Esophagus squamous epithelium (tissue), 5 donors: Measurements from ENCODE around the gene KCNH4. TPM values are rescaled to one million over a fixed set of nuclear protein-coding genes. Genes with fewer than 3 reads are reported as not detected.

Experiments used
- DNase-seq: peaks from one replicate; lab custom pipeline; 2025; lab: John Stamatoyannopoulos, UW
- H3K27ac ChIP-seq, 4 donors: fragments of 200-600 bp; sonication (generic); one replicate each; pipeline ENCODE4 v1.5.1; 2016 to 2019; ENCODE audit warnings: mild to moderate bottlenecking in 1 of 4
- H3K27me3 ChIP-seq, 4 donors: fragments of 200-600 bp; sonication (generic); 1 replicate in 3 of 4; 2 replicates in 1 of 4; pipeline versions ENCODE4 v1.5.1 to v1.6.0; 2017 to 2021; ENCODE audit warnings: antibody characterized with exemption in 1 of 4
- H3K36me3 ChIP-seq, 3 donors: fragments of 200-600 bp; sonication (generic); one replicate each; pipeline ENCODE4 v1.5.1; 2016 to 2019
- H3K4me1 ChIP-seq, 3 donors: fragments of 200-600 bp; sonication (generic); one replicate each; pipeline ENCODE4 v1.5.1; 2017 to 2019
- H3K4me3 ChIP-seq, 4 donors: fragments of 200-600 bp; sonication (generic); 1 replicate in 3 of 4; 2 replicates in 1 of 4; pipeline ENCODE4 v1.5.1; 2016 to 2019; ENCODE audit warnings: mild to moderate bottlenecking in 2 of 4, moderate library complexity in 1 of 4
- H3K9me3 ChIP-seq, 3 donors: fragments of 200-600 bp; sonication (generic); one replicate each; pipeline ENCODE4 v1.5.1; 2016 to 2019
- POLR2A ChIP-seq, 4 donors: fragments of 450-650 bp; IDR thresholded peaks; one replicate each; pipeline ENCODE4 v1.6.1; 2017; ENCODE audit warnings: antibody characterized with exemption in 4 of 4, mild to moderate bottlenecking in 4 of 4, moderate library complexity in 3 of 4
- WGBS, 2 donors: methylation state at CpG; one replicate each; pipeline ENCODE4 v1.1.5; 2018; 5-methylcytosine and 5-hydroxymethylcytosine counted together
- intact Hi-C: fragments of 100-400 bp; cut with DNase I; formaldehyde crosslinking; loops from one replicate; pipeline ENCODE4 v1.15.0; 2022
- total RNA-seq, 4 donors: library from RNA; depleted of rRNA; stranded (reverse); fragments of >200 nt; gene quantifications; one replicate each; pipeline ENCODE4 v1.1.0, GENCODE V29; 2016
- TF ChIP-seq, protein P1 (sequence below), 6 experiments: fragments of 450-650 bp in 4 of 6; fragments of 200-600 bp in 2 of 6; sonication (generic) in 2 of 6; IDR thresholded peaks; one replicate each; pipeline ENCODE4 v1.5.1; 2016 to 2019; ENCODE audit warnings: antibody characterized with exemption in 6 of 6, mild to moderate bottlenecking in 4 of 6, moderate library complexity in 4 of 6
- donor health status: DM: yes; HTN: yes; CAD: no.

Gene KCNH4
- total RNA-seq, 4 donors from 2014 or later, result under 0.01 to 0.09 TPM; not detected in 2

- DNase-seq, result no peak
- intact Hi-C loops, result no loop called here
- peaks cover 10 to 26% (median 19%) of the 10 kb centered on the region in 3 donors for H3K4me1 ChIP-seq
- 75 to 86% methylated on average over 2 of the region's 2 CpGs for WGBS, 2 donors
- no peaks in the 10 kb centered on the region for H3K9me3 ChIP-seq
- no peaks in the 10 kb centered on the region for H3K36me3 ChIP-seq
- H3K27me3 ChIP-seq, result peaks cover 0 to 37% (median 6%) of the 10 kb centered on the region in 4 donors
- H3K27ac ChIP-seq, result no peak overlapping the region
- TF ChIP-seq POLR2A (IDR thresholded peaks at IDR 0.05), result no peak
- TF ChIP-seq, protein P1, sequence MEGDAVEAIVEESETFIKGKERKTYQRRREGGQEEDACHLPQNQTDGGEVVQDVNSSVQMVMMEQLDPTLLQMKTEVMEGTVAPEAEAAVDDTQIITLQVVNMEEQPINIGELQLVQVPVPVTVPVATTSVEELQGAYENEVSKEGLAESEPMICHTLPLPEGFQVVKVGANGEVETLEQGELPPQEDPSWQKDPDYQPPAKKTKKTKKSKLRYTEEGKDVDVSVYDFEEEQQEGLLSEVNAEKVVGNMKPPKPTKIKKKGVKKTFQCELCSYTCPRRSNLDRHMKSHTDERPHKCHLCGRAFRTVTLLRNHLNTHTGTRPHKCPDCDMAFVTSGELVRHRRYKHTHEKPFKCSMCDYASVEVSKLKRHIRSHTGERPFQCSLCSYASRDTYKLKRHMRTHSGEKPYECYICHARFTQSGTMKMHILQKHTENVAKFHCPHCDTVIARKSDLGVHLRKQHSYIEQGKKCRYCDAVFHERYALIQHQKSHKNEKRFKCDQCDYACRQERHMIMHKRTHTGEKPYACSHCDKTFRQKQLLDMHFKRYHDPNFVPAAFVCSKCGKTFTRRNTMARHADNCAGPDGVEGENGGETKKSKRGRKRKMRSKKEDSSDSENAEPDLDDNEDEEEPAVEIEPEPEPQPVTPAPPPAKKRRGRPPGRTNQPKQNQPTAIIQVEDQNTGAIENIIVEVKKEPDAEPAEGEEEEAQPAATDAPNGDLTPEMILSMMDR (IDR thresholded peaks at IDR 0.05), result no peak
- no peak overlapping the region for H3K4me3 ChIP-seq
These were observed 3.3 kb downstream of the KCNH4 start for GRCh38 chr17:42177684-42178083.

GRCh38 chr17:42174126-42174783 is 6.7 kb downstream of the KCNH4 start:
- TF ChIP-seq, protein P1 (IDR thresholded peaks at IDR 0.05), result no peak
- no peak for TF ChIP-seq POLR2A (IDR thresholded peaks at IDR 0.05)
- no peak overlapping the region for H3K27ac ChIP-seq
- peaks cover 0 to 3% (median 0%) of the 10 kb centered on the region in 4 donors for H3K27me3 ChIP-seq
- H3K4me3 ChIP-seq, result no peak overlapping the region
- no peaks in the 10 kb centered on the region for H3K36me3 ChIP-seq
- 54 to 64% methylated on average over 12 to 13 of the region's 14 CpGs for WGBS, 2 donors
- H3K4me1 ChIP-seq, result peaks cover 0 to 16% (median 0%) of the 10 kb centered on the region in 3 donors
- intact Hi-C loops, result no loop called here
- DNase-seq, result no peak
- H3K9me3 ChIP-seq, result no peaks in the 10 kb centered on the region

DNA sequence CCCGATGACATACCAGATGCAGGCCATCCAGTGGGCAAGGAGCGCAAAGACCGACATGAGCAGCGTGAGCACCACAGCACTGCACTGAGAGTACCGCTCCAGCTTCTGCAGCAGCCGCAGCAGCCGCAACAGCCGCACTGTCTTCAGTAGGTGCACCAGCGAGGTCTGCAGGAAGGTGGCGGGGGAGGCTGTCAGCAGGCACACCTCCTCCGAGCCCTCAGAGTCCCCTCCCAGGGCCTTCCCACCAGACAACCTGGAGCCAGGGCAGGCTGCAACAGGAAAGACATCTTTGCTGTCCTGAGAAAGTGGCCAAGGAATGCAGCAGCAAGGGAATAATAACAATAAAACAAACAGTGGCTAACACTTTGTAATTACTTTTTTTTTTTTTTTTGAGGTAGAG is 9.1 kb downstream of the KCNH4 start:
- no peak overlapping the region for H3K27ac ChIP-seq
- TF ChIP-seq, protein P1 (IDR thresholded peaks at IDR 0.05), result peak in 1 of 6 experiments; percentile 24
- TF ChIP-seq POLR2A (IDR thresholded peaks at IDR 0.05), result no peak
- DNase-seq, result no peak
- no peaks in the 10 kb centered on the region for H3K9me3 ChIP-seq
- no peak overlapping the region for H3K4me3 ChIP-seq
- intact Hi-C loops, result no loop called here
- H3K27me3 ChIP-seq, result no peaks in the 10 kb centered on the region
- H3K36me3 ChIP-seq, result no peaks in the 10 kb centered on the region
- peaks cover 0 to 10% (median 0%) of the 10 kb centered on the region in 3 donors for H3K4me1 ChIP-seq
- WGBS, 2 donors, result 53 to 67% methylated on average over 2 to 4 of the region's 11 CpGs

DNA sequence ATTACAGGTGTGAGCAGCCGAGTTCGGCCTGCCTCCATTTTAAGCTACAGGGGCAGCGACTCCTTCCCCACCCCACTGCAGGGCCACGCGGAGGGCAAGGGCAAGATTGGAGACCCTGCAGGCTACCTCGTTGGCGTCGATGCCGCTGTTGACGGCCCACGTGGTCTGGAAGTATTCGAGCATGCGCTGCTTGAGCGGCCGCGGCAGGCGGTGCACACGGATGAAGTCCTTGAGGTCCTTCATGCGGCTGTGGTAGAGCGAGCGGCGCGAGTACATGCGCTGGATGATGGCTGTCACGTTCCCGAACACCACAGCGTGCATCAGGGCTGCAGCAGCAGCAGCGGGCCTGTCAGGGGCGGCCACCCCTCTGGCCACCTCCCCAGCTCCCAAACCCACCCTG is 11.6 kb downstream of the KCNH4 start:
- intact Hi-C loops, result no loop called here
- WGBS, 2 donors, result 95 to 100% methylated on average over 1 to 11 of the region's 29 CpGs
- DNase-seq, result no peak
- Histone ChIP-seq H3K27ac (no peak overlapping the region), H3K9me3 (no peaks in the 10 kb centered on the region), H3K4me3 (no peak overlapping the region), H3K36me3 (no peaks in the 10 kb centered on the region), H3K27me3 (no peaks in the 10 kb centered on the region), H3K4me1 (peaks cover 0 to 10% (median 0%) of the 10 kb centered on the region in 3 donors)
- no peak for TF ChIP-seq POLR2A (IDR thresholded peaks at IDR 0.05)
- TF ChIP-seq, protein P1 (IDR thresholded peaks at IDR 0.05), result no peak

- Histone ChIP-seq H3K9me3 (no peaks in the 10 kb centered on the region), H3K36me3 (no peaks in the 10 kb centered on the region), H3K27me3 (no peaks in the 10 kb centered on the region), H3K4me1 (peaks cover 0 to 10% (median 0%) of the 10 kb centered on the region in 3 donors), H3K4me3 (no peak overlapping the region), H3K27ac (no peak overlapping the region)
- 85 to 90% methylated on average over 7 to 8 of the region's 8 CpGs for WGBS, 2 donors
- intact Hi-C loops, result no loop called here
- no peak for DNase-seq
- TF ChIP-seq POLR2A (IDR thresholded peaks at IDR 0.05), result no peak
- TF ChIP-seq, protein P1 (IDR thresholded peaks at IDR 0.05), result no peak
These were observed 13.1 kb downstream of the KCNH4 start for GRCh38 chr17:42167807-42168206.
